ENCODE results near the gene LLGL2.

DNA sequence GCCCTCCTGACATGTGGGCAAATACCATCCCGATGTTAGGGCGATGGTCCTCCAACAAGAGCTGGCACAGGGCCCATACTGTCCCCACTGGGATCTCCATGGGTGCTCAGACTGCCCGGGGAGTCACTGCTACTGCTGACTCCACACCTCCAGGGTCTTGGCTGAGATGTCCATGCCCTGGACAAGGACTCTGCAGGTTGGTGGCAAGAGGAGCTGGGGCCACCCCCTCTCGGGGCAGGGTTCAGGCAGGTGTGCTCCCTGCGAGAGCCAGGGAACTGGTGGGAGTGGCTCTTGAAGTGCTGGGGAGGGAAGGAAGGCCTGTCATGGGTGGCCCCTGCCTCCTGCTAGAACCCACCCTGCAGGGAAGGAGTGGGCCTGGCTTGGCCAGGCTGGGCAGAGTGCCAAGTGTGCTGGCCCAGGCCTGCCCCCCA, 16.6 kb upstream of the LLGL2 start:
- TF ChIP-seq, protein P1, sequence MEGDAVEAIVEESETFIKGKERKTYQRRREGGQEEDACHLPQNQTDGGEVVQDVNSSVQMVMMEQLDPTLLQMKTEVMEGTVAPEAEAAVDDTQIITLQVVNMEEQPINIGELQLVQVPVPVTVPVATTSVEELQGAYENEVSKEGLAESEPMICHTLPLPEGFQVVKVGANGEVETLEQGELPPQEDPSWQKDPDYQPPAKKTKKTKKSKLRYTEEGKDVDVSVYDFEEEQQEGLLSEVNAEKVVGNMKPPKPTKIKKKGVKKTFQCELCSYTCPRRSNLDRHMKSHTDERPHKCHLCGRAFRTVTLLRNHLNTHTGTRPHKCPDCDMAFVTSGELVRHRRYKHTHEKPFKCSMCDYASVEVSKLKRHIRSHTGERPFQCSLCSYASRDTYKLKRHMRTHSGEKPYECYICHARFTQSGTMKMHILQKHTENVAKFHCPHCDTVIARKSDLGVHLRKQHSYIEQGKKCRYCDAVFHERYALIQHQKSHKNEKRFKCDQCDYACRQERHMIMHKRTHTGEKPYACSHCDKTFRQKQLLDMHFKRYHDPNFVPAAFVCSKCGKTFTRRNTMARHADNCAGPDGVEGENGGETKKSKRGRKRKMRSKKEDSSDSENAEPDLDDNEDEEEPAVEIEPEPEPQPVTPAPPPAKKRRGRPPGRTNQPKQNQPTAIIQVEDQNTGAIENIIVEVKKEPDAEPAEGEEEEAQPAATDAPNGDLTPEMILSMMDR (conservative IDR thresholded peaks at IDR 0.05), result no peak
- no peak for TF ChIP-seq ZFX (IDR thresholded peaks at IDR 0.05)
